Gastrocnemius medialis (tissue), 4 donors: Measurements from ENCODE around the gene TAS2R20.

ENCODE experiments used
- CTCF ChIP-seq, 5 experiments: fragments of 450-650 bp in 3 of 5; fragments of 200-600 bp in 2 of 5; sonication (generic) in 2 of 5; IDR thresholded peaks in 4 of 5; conservative IDR thresholded peaks in 1 of 5; 1 replicate in 4 of 5; 2 replicates in 1 of 5; pipeline ENCODE4 v1.5.1; 2016 to 2019; ENCODE audit warnings: antibody characterized with exemption in 5 of 5, mild to moderate bottlenecking in 3 of 5, moderate library complexity in 3 of 5
- POLR2A ChIP-seq, 2 donors: fragments of 450-650 bp; IDR thresholded peaks; one replicate each; pipeline ENCODE4 v1.6.1; 2017; ENCODE audit warnings: antibody characterized with exemption in 2 of 2, mild to moderate bottlenecking in 2 of 2, moderate library complexity in 2 of 2

GRCh38 chr12:10965476-10965875 is 32.6 kb downstream of the TAS2R20 start:
- TF ChIP-seq POLR2A (IDR thresholded peaks at IDR 0.05) (no peak), CTCF (IDR thresholded peaks at IDR 0.05 in 4 of 5, conservative IDR thresholded peaks at IDR 0.05 in 1 of 5) (no peak)
